HG03135 (cell line): ENCODE data around the gene PLB1.

Experiments used
- ATAC-seq: cut with Tn5 transposase; IDR thresholded peaks from one replicate; pipeline ENCODE4 v1.9.1; 2021; ENCODE audit warnings: mild to moderate bottlenecking, moderate library complexity; ENCODE audit not compliant: unreplicated experiment

The PLB1 gene

GRCh38 chr2:28623582-28624405, 127.9 kb downstream of the PLB1 start:
- ATAC-seq = no peak

- no peak for ATAC-seq
Measured at GRCh38 chr2:28624436-28624792, 128.6 kb downstream of the PLB1 start.

- peak; percentile 63 for ATAC-seq
Measured at GRCh38 chr2:28624793-28625701, 129.2 kb downstream of the PLB1 start.

- no peak for ATAC-seq
Measured at GRCh38 chr2:28626376-28626775, 130.5 kb downstream of the PLB1 start.

- no peak for ATAC-seq
Measured at GRCh38 chr2:28626891-28627421, 131.1 kb downstream of the PLB1 start.

- no peak for ATAC-seq
Measured at GRCh38 chr2:28627722-28628480, 132.0 kb downstream of the PLB1 start.

GRCh38 chr2:28628506-28628905, 132.6 kb downstream of the PLB1 start:
- ATAC-seq = no peak

GRCh38 chr2:28628987-28629386, 133.1 kb downstream of the PLB1 start:
- ATAC-seq = no peak

GRCh38 chr2:28629910-28630309, 134.1 kb downstream of the PLB1 start:
- no peak for ATAC-seq

- no peak for ATAC-seq
Measured at GRCh38 chr2:28630341-28630740, 134.5 kb downstream of the PLB1 start.

- no peak for ATAC-seq
Measured at GRCh38 chr2:28631514-28632206, 135.8 kb downstream of the PLB1 start.

GRCh38 chr2:28632791-28633190, 136.9 kb downstream of the PLB1 start:
- no peak for ATAC-seq

- ATAC-seq = no peak
Measured at GRCh38 chr2:28633204-28633603, 137.3 kb downstream of the PLB1 start.

- ATAC-seq = no peak
Measured at GRCh38 chr2:28633746-28634145, 137.9 kb downstream of the PLB1 start.

- ATAC-seq = no peak
Measured at GRCh38 chr2:28635191-28635611, 139.3 kb downstream of the PLB1 start.

GRCh38 chr2:28636491-28636890, 140.6 kb downstream of the PLB1 start:
- ATAC-seq = no peak

GRCh38 chr2:28637066-28638047, 141.5 kb downstream of the PLB1 start:
- no peak for ATAC-seq

GRCh38 chr2:28638102-28638501, 142.2 kb downstream of the PLB1 start:
- ATAC-seq = no peak

GRCh38 chr2:28639092-28639691, 143.3 kb downstream of the PLB1 start:
- no peak for ATAC-seq
